HG02970 (cell line): ENCODE results near the gene SLC2A6.
"Not testable (repeated sequence)": the region's sequence is repeated elsewhere in the genome, so short reads cannot be mapped to it uniquely, and the experiment has no call there.

ENCODE experiments used
- ATAC-seq: cut with Tn5 transposase; IDR thresholded peaks from one replicate; pipeline ENCODE4 v1.9.1; 2021; ENCODE audit warnings: mild to moderate bottlenecking, moderate library complexity, moderate number of reproducible peaks; ENCODE audit not compliant: unreplicated experiment, low FRiP score

Gene SLC2A6

DNA sequence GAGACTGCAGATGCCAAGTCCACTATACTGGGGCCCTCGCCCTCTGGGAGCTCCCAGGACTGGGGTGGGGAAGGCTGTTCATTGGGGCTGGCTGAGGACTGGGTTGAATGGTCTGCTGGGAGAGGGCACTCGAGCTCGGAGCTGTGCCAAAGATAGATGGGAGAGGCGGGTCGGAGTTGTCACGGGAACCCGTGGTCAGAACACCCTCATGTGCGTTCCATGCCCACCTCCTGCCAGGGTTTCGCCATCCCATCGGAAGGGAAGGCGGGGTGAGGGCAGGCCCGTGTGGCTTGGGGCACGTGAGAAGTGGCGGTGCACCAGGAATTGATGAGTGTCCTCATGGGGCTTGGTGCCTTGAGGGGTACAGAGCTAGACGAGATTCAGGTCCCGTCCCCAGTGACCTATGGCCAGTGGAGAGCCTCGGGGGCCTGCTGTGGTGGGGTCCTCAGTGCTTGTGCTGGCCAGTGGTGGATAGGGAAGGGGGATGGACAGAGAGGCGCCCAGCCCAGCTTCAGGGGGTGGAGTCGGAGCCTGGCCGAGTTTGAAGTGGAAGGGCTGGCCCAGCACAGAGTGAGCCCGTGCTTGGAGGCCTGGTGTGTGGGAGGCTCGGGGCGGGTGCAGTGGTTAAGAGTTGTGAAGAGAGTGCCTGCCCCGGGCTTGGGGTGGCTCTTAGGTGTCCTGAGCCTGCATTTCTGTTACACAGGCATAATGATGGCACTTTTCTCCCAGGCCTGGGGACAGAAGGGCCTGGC lies 14.9 kb downstream of the SLC2A6 start:
- no peak for ATAC-seq

DNA sequence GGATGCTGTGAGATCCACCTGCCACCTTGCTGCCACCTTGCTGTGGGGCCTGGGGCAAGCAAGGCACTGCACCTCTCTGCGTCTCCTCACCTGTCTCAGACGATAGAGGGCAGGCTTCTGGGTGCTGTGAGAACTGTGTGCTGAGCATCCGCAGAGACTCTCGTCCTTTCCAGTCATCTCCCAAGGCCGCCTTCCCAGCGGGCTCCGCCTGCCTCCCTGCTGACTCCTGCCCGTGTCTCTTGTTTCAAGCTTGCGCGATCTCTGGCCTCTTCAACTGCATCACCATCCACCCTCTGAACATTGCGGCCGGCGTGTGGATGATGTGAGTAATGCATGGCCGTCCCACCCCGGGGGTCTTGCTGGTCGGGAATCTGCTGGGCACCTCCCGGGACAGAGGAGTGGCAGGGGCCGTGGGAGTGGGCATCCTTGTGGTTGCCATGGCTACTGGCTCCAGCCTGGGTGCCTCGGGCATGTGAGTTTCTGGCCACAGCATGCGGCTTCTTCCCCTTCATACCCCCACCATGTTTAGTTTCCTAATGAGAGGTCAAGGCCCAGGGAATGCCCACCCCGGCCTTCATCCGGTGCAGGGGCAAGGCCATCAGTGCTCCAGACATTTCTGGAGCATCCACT lies 15.6 kb downstream of the SLC2A6 start:
- no peak for ATAC-seq

GRCh38 chr9:133461975-133462374 lies 16.9 kb downstream of the SLC2A6 start:
- ATAC-seq, result no peak

DNA sequence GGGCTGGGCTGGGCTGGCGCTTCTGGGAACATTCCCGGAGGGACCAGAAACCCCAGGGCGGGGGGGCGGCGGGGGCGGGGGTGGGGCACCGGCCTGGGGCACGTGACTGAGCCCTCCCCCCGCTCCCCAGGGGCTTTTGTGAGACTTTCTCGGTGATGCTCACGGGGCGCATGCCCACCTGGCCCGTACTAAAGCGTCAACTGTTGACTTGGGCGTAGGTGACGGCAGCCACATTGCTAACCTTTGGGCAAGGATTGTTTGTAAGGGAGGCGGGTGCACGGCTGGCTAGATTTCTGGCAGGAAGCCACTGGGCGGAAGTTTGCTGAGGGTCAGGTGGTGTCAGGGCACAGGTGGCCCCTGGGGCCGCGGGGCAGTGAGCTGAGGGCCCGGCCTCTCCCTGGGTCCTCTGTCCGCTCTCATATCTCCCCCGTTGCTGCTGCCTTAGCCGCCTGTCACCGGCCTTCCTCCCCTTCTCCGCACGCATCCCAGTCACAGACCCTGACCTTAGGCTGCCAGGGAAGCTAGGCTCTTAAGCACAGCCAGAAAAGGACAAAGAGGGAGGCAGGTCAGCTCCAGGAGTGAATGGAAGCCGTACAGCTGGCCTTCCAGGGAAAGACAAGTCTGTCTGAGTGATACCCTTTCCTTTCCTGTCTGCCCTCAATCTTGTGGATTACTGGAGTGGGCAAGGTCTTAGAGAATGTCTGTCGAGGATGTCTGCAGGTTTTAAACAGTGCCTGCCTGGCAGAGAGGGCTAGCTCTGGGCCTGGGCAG lies 18.3 kb downstream of the SLC2A6 start:
- ATAC-seq, result peak; percentile 26

DNA sequence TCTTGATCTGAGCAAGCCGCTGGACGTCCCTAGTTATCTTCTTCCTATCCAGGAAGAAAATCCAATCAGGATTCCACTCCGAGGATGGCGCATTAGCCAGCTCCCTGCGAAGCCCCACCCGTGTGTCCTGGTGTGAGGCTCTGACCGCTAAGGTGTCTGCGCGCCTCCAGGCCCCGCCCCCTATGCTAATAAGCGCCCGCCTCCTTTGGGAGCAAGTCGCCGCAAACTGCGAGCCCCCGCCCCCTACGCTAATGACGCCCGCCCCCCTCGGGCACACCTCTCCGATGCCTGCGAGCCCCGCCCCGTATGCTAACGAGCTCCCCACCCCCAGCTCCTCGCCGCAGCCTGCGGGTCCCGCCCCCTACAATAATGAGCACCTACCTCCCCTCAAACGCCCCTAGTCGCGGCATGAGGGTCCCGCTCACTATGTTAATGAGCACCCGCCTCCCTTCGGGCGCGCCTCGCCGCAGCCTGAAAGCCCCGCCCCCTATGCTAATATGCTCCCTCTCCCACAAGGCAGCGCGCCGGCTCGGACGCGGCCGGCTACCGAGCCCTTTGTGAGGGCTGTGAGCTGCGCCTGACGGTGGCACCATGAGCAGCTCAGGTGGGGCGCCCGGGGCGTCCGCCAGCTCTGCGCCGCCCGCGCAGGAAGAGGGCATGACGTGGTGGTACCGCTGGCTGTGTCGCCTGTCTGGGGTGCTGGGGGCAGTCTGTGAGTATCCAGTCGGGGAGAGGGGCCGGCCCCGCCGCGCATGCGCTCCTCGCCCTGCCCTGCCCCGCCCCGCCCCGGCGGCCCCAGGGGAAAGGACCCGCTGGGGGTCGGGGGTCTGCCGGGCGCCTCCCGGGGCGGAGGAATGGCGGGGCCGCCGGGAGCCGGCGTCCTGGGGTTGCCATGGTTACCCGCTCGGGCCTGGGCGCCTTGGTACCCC lies 19.2 kb downstream of the SLC2A6 start, which contains the start of gene CACFD1:
TSS of gene CACFD1 (plus strand) at position 503 of the 929 bp plus-strand sequence. CDS start at position 592, 89 bp downstream.
- peak; percentile 69 for ATAC-seq

- no peak for ATAC-seq
Measured at GRCh38 chr9:133458643-133459312, 20.1 kb downstream of the SLC2A6 start.

GRCh38 chr9:133457748-133458147 lies 21.2 kb downstream of the SLC2A6 start:
- no peak for ATAC-seq

- ATAC-seq, result no peak
Measured at GRCh38 chr9:133457233-133457632, 21.7 kb downstream of the SLC2A6 start.

- no peak for ATAC-seq
Measured at GRCh38 chr9:133456409-133456808, 22.5 kb downstream of the SLC2A6 start.

DNA sequence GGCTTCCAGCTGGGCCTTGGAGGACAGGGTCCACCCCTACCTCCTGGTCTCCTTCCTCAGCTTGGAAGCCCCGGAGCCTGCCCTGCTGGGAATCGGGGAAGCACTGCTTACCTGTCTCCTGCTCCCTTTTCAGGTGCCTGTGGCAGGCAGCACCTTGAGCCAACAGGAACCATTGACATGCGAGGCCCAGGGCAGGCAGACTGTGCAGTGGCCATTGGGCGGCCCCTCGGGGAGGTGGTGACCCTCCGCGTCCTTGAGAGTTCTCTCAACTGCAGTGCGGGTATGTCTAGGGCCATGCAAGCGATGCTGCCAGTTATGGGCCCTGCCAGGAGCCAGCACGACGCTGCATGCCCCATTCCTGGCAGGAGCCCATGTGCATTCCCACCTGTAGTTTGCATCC lies 23.0 kb downstream of the SLC2A6 start:
- no peak for ATAC-seq

DNA sequence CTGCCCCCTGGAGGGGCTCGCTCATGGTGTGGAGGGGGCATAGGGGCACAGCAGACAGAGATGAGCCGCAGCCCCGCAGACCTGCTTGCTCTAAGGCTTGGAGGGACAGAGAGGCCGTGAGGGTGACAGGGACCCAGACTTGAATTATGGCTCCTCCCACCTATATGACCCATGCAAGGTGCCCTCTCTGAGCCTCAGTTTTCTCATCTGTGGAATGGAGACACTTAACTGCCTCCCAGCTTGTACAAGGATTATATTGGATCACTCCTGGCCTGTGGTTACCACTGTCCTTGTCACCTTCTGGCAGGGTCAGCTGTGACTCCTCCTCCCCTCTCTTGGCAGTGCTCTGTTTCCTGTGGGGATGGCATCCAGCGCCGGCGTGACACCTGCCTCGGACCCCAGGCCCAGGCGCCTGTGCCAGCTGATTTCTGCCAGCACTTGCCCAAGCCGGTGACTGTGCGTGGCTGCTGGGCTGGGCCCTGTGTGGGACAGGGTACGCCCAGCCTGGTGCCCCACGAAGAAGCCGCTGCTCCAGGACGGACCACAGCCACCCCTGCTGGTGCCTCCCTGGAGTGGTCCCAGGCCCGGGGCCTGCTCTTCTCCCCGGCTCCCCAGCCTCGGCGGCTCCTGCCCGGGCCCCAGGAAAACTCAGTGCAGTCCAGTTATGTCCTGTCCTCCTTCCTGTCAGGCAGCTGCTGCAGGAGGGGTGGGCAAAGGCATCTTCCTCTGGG lies 23.8 kb downstream of the SLC2A6 start:
- ATAC-seq, result no peak

DNA sequence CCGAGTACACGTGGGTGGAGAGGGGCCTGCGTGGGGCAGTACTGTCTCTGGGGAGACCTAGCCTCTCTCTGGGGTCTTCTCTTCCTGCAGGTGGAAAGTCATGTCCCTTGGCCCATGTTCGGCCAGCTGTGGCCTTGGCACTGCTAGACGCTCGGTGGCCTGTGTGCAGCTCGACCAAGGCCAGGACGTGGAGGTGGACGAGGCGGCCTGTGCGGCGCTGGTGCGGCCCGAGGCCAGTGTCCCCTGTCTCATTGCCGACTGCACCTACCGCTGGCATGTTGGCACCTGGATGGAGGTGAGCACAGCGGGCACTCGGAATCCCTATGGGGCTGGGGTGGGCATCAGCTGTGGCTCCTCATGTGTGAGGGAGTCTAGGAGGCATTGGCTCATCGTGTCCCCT lies 24.6 kb downstream of the SLC2A6 start:
- ATAC-seq, result no peak

GRCh38 chr9:133453651-133454050 lies 25.2 kb downstream of the SLC2A6 start:
- no peak for ATAC-seq

- ATAC-seq, result no peak
Measured at GRCh38 chr9:133452562-133452961, 26.3 kb downstream of the SLC2A6 start.

GRCh38 chr9:133451865-133452264 lies 27.0 kb downstream of the SLC2A6 start:
- not testable (repeated sequence) for ATAC-seq

GRCh38 chr9:133449760-133450159 lies 29.1 kb downstream of the SLC2A6 start:
- no peak for ATAC-seq

DNA sequence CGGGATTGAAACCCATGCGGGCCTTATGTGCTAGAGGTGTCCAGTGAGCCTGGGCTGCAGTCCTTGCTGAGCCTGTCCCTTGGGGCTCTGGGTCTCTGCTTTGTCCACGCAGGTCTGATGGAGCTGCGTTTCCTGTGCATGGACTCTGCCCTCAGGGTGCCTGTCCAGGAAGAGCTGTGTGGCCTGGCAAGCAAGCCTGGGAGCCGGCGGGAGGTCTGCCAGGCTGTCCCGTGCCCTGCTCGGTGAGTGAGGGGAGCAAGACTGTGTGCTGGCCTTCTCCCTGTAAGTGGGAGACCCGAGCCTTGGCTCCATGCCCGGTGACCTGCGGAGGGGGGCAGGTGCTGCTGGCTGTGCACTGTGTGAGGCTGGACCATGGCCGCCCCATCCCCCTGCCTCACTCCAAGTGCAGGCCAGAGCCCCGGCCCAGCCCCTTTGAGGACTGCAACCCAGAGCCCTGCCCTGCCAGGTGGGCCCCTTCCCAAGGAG lies 30.4 kb downstream of the SLC2A6 start:
- ATAC-seq, result no peak

DNA sequence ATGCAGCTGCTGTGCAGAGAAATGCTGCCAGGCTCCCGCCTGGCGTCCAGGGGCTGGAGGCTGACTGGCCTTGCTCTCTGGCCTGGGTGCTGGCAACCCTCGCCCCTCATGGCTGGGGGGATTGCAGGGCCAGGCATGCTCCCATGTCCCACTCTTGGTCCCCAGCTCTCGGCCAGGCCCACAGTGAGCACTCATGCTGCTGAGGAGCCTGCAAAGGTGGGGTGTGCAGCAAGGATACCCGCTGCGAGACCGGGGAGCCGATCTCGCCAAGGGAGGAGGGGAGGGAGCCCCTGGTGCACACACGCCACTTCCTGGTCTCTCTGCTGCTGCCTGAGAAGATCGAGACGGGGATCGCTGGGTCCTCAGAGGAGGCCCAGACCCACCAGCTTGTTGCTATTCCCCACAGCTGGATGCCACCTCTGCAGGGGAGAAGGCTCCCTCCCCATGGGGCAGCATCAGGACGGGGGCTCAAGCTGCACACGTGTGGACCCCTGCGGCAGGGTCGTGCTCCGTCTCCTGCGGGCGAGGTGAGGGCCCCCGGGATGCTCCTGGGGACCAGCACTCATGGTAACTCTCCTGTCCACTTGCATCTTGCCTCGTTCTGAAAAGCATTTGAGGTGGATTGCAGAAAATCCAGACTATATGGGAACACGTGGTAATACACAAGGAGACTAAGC lies 33.5 kb downstream of the SLC2A6 start:
- ATAC-seq, result no peak
